ENCODE results near the gene RASSF5.
A peak's percentile ranks its signal among the peaks of the same experiment; 100 is the strongest.

The RASSF5 gene

DNA sequence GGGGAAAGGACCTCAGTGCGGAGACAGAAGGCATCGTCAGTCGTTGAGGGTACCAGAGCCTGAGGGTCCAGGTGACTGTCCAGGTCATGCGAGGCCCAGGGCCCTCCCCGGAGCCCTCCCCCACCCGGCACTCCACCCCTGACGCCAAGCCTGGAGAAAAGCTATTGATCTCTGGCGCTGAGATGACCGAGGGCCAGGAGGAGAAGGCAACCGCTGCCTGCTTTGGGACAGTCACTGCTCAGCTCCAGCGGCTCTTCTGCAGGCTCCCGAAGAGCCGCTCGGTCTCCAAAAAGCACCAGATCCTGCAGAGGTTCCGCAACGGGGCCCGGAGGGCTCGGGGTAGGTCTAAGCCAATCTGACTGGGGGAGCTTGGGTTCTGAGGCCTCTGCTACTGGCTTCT is 10.9 kb downstream of the RASSF5 start:
- no peak for DNase-seq

DNA sequence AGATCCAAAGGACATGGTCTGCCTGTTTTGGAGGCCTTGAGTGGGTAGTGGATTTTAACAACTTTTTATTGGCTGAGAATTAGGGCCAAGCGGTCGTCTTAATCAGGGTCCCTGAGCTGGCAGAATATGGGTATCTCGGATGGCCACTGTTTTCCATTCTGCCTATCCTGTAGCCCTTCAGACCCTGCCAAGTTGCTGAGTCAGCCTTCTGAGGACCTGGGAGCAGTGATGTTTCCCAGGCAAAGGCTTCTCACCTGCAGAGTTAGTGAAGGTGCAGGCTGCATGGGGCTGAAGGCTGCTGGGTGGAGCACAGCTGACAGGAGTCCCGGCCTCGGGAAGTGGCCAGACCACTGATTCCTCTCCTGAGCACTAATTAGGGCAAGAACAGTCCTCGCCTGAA is 11.4 kb downstream of the RASSF5 start:
- DNase-seq = no peak

DNA sequence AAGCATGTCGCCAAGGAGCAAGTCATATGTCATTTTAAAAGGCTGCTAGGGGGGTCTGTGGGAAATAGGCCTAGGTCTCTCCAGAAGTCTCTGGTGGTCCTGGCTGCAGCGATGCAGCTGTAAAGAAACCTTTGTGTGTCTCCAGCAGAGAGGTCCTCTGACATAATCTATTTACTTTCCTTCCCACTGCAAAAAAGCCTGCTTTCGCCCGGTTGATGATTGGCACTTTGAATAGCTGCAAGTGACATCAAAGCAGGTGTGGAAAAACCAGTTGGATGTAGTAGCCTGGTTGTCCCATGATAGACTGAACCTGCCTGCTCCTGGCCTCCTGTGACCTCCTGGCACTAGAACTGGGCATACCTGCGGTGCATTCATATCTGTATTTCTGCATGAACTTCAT is 13.8 kb downstream of the RASSF5 start:
- DNase-seq = peak; percentile 35

DNA sequence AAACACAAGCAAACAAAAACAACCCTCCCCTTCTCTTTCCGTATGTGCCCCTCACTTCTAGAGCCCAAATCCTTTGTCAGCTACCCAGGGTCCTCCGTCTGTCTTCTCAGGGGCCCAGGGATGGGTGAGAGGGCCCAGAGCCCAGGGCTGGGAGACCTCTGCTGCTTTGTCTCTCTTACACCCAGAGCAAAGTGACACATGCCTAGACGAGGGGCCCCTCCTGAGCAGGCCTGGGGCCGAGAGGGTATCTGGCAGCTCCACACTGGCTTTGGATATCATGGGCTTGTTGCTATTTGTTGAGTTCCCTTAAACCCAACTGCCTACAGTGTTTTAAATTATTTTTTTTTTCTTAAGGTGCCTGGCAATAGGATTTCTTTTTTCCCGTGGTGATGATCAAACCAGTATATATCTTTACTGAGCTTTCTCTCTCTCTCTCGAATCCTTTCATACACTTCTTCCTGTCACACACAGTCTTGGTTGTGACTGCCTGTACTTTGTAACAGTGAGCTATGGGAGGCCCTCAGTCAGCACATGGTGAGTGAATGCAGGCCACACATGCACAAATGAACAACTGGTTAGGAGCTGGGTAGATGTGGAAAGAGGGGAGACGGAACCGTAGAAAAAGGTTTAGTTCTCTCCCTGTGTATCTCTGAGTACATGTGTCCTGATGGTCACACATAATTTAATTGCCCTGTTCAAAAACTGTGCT is 14.5 kb downstream of the RASSF5 start:
- DNase-seq = no peak

DNA sequence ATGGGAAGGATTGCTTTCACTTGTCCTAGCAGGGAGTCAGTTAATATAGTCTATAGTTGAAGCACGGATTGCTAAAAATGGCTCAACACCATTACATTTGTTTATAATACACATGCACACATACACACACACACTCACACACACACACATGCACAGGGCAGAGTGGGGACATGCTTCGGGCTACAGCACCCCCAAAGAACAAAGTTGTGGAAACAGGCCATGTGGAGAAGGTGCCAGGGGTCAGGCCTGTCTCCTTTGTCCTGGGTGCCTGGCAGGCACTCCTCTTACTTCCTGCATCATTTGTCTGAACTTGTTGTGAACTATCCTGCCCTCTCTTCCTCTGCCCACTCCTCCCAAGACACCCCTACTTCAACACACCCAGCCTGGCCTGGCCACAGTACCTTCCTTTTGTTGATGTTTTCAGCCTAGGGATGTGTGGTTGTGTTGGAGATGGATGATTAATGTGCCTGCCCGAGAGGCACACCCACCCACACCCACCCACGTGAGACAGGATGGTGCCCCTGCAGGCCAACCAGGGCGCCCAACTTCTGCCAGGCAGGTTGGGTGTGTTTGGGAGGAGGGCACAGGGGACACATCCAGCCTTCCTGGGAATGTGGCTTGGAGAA is 17.5 kb downstream of the RASSF5 start:
- no peak for DNase-seq

DNA sequence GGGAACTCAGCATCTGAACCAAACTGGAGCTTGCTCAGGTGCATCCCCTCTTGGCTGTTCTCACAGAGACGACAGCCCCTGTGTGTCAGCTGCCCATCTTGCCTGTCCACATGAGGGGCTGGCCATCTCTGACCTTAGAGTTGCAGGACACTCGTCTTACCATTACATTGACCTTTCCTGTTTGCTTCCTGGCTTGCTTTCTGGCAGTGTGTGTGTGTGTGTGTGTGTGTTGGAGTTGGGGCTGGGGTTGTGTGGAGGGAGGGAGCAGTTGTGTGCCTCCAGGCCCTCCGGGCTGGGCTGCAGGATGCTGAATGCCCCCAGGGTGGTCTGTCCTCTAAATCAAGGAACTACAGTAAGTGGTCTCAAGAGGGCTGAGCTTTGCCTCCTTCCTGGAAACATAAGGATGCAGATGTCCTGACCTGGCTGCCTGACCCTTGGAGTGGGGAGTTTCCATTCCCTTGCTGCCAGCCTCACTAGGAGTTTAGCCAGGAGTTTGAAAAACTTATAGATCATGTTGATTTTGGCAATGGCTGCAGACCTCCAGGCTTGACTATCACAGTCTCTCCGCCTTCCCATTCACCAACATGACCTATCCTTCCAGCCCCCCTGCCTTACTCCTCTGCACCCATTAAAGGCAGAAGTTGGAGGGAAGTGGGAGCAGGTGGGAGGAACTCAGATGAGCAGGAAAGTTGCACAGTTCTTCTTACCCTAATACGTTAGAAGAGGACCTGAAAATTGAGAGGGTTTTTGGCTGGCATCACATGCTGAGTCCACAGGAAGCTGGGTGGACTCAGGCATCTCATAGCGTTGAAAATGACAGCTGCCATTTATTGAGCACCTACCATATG is 19.0 kb downstream of the RASSF5 start:
- DNase-seq = no peak

DNA sequence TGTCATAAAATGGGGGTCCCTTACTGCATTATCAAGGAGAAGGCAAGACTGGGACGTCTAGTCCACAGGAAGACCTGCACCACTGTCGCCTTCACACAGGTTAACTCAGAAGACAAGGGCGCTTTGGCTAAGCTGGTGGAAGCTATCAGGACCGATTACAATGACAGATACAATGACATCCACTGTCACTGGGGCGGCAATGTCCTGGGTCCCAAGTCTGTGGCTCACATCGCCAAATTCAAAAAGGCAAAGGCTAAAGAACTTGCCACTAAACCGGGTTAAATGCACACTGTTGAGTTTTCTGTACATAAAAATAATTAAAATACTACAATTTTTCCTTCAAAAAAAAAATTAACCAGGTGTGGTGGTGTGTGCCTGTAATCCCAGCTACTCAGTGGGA is 22.1 kb downstream of the RASSF5 start:
- no peak for DNase-seq

DNA sequence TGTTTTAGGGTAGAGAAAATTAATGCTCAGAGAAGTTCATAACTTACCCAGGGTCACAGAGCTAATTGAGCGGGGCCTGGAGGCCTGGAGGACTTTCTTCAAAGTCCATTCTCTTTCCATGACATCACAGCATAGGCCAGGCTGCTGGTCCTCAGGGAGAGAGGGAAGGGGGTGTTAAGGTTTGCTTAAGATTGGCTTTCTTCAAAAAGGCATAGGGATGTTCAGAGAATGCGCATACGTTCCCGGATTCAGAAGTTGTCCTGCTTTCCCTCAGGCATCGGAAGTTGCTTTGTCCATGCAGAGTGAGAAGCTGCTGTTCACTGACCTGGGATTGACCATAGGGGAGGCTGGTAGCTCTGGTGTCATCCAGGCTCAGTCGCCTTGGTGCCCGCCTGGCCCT is 25.0 kb downstream of the RASSF5 start:
- no peak for DNase-seq

DNA sequence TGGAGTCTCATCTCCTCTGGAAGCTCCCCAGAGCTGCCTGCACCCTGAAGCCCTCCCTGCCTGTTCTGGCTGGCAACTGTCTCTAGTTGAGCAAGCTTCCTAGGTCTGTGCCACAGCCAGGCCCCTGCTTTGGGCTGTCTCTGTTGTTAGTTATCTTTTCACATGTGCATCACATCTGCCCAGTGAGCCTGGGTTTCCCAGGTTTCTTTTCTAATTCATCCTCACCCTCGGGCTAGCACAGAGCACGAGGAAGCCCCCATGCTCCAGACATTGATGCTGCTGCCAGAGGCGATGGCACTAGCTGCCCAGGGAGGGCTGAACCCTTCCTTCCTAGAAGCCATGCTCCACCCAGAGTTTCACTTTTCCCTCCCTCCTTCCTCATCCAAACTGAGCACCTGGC is 27.2 kb downstream of the RASSF5 start:
- no peak for DNase-seq

DNA sequence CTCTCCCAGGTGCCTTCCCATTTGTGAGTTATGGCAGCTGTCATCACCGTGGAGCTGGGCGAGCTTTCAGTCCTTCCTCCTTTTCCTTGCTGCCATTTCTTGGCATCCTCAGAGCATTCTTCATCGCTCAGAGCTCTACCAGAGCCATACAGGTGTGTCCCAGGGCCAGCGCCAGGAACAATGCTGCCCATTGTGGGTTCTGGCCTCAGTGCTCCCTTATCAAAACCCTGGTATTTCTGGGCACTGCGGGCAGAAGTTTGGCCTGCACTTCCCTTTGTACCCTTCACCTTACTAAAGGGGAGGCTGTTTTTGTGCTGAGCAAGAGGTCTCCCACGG is 28.5 kb downstream of the RASSF5 start:
- DNase-seq = no peak

DNA sequence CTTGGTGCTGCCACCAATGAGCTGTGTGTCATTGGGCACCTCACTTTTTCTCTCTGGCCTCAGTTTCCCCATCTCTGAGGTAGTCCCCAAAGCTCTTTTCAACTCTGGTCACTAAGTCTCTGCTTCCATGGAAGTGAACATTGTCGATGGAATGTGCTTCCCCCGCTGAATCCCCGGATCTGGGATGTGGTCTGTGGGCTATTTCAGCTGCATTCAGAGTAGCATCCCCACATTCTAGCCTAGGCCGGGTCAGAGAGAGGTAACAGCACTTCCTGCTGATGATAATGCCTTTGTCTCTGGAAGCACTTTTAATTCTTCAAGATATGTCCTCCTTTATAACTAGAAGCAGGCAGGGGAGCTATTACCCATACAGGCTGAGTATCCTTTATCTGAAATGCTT is 29.8 kb downstream of the RASSF5 start:
- no peak for DNase-seq

DNA sequence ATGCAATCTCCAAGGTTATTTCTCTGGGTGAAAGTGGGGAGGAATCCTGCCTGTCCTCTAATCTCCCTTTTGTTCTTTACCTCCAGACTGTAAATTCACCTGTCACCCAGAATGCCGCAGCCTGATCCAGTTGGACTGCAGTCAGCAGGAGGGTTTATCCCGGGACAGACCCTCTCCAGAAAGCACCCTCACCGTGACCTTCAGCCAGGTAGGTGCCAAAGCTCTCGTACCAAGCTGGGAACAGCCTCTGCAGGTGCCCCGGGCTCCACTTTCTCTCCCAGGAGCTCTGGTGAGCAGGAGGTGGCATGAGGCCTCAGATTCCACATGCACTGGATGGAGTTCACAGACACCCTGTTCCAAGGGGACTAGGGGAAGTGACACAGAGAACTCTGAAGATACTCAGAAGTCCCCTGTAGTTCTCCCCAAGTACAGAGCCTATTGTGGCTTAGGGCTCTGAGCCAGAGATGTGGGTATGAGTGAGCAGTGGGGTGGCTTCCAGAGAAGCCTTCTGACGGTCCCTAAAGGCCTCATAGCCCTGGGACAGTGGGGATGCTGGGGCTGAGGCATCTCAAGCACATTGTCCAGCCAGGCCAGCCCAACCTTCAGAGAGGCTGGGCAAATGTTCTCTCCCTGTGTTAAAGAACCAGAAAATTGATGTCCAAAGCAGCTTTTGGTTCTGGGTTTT is 30.9 kb downstream of the RASSF5 start:
- no peak for DNase-seq

DNA sequence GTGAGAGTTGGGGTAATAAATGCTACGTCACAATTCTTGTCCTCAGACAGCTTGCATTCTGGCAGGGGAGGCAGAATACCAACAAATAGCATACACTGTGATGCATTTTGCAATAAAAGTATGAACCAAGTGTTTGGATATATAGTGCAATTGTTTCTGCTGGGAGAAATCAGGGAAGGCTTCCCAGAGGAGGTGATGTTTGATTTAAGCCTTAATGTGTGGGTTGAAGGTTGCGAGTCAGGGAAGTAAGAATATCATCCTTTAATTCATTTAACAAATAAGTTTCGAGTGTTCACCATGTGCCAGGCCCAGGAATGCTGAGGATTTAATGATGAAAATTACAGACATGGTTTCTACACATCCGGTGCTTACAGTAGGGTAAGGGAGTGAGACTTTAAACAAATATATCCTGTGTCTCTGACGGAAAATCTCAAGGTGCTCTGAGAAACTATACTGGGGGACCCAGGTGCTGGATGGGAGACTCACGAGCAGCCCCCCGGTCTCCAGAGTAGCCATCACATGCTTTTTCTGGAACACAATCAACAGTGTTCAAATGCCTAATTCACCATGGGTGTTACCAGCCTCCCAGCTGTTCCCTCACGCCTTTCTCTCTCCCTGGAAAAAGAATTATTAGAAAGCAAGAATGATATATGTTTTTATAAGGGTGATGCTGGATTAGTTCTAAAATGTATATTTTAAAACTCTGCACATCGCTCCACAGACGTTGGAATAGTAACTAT is 31.7 kb downstream of the RASSF5 start:
- DNase-seq = no peak

DNA sequence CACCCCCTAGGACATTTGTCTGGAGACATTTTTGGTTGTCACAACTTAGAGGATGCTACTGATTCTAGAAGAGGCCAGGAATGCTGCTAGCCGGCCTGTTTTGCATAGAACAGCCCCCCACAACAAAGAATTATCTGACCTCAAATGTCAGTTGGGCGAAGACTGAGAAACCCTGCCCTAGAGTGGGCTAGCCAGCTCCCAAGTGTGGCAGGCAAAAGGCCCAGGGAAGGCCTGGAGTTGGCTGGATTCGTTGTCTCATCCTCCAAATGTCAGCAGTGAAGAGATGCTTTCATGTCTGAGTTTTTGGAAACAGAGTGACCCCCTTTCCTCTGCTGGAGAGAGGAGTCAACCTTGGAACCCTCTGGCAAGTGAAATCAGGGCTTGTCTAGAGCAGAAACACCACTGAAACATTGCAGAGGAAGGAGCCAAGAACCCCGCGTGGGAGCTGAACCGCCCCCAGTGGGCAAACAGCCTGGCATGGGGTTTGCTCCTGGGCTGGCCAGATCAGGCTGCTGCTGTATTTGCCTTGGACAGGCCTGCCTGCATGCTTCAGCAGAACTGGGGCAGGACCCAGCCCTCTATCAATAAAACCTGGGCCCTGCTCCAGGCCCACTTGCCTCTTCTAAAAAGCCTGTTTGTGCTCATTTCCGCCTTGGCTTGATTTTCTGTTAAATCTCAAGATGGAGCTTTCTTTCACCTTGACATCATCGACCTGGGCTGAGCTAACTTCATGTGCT is 32.9 kb downstream of the RASSF5 start:
- no peak for DNase-seq

DNA sequence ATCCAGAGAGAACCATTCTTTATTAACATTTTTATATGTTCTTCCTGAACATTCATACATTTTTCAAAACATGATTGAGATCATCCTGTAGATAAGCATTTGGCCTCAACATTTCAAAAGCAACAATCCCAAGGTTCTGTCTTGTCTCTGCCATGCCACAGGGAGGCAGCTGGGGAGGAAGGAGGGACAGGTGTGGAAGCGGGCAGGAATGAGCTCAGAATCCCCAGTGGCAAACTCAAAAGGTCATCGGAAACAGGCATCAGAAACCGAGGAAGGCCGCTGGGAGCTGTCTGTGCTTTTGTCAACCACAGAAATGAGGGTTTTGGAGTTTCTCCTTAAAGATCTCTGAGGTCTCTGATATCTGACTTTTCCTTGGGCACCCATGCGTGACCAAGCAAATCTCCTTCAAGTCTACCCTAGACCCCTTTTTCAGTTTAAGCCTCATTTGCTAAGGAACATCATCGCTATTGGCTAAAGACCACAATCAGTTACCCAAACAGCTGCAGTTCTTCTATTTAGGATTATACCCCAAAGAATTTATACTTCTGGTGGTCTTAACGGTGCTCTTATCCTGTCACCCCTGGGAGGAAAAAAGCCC is 34.0 kb downstream of the RASSF5 start:
- DNase-seq = no peak

DNA sequence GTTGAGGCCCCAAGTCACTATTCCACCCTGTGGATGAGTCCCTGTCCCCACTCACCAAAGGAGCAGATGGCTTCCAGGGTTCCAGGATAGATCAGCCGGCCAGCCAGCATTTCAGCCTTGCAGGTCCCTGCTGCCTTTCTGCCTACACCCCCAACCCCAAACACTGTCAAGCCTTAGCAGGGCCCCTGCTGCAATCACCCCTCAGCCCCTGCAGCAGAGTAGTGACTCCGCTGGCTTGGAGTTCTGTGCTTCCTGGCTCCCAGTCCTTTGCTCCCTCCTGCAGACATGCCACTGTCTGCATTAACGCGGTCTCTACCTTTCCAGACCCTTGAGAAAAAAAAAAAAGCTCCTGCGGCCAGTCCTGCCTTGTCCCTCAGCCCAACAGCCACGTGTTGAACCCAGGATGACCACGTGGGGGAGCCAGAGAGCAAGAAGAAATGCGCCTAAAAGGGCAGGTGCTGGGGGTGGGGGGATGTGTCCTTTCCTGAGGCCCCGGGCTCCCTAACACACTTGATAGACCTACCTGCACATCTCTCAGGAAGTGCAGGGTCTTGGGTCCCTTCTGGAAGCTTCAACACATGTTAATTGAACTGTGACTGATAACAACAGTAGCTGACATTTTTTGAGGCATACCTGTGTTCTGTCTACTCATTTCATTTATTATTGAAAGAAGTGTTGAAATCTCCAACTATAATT is 37.4 kb downstream of the RASSF5 start:
- peak; percentile 33 for DNase-seq

DNA sequence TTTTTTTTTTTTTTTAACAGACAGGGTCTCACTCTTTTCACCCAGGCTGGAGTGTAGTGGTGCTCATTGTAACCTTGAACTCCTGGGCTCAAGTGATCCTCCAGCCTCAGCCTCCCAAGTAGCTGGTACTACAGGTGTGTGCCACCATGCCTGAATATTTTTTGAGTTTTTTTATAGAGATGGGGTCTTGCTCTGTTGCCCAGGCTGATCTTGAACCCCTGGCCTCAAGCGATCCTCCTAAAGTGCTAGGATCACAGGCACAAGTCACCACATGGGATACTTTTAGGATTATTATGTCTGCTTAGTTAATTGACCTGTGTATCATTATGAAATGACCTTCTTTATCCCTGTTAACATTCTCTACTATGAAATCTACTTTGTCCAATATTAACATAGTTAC is 38.0 kb downstream of the RASSF5 start:
- DNase-seq = no peak

DNA sequence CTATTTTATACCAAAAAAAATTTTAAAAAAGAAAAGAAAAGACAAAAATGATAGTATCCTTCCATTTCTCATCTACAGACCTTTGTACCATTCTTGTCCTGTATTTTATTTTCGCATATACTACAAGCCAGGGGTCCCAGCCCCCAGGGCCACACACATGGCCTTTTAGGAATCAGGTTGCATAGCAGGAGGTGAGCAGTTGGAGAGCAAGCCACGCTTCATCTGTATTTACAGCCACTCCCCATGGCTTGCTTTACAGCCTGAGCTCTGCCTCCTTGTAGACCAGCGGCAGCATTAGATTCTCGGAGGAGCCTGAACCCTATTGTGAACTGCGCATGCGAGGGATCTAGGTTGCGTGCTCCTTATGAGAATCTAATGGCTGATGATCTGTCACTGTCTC is 39.8 kb downstream of the RASSF5 start:
- no peak for DNase-seq

DNA sequence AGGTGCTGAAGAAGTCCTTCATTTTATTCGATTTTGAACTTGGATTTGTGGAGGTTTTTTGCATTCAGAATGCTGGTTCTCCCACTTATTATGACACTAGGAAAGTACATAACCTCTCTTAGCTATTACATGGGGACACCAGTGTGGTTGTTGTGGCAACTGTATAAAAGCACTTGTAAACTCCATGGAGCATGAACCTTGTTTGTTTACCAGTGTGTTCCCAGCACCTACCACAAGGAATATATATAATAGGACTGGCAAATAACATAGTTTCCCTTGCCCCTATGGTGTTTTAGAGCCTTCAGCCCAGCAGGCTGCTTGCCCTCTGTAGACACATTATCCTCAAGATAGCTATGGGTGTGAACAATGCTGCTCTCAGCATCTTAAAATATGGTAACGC is 43.1 kb downstream of the RASSF5 start:
- DNase-seq = peak; percentile 56

DNA sequence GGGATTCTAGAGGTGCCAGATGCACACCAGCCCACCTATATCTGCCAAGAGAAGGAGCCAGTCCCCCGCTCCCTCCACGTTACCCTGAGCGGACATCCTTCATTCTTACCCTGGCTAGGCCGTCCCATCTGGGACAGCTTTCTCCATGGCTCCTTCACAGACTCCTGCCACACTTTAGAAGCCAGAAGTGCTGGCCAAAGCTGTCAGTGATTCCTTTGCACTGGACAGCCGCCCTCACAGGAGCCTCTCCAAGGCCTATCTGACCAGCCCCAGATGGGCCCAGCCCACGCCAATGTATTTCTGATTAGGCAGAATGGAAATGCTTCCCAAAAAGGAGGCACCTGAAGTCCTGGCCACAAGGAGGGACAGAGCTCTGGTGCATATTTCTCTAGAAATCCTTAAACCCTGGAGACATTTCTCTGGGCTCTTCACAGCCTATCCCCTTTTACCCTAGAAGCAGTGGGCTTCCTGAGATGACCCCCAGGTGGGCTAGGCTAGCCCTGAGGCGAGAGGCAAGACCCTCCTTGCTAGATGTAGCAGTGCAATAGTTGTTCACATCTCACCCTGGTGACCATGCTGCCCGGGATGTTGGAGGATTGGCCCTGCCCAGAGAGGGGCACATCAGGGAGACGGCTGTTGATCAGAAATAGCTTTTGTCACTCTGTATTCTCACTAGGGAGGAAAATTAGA is 44.1 kb downstream of the RASSF5 start:
- DNase-seq = no peak

DNA sequence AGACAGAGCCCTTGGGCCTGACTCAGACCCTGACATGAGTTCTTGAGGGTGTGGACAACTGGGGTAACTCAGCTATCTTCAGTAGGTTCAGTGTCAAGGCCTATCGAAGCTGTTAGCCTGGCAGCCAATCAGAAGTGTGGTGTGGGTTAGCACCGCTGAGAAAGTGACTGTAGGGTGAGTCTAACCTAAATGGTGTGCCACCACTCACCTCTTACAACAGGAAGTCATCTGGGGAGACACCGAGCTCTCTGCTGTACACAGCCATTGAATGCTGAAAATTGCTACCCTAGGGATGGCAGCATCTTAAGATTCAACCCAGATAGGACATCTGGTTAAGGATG is 44.6 kb downstream of the RASSF5 start:
- no peak for DNase-seq
